ENCODE results near the gene MCC.

The MCC gene

GRCh38 chr5:113271745-113272454 lies 216.4 kb downstream of the MCC start:
- TF ChIP-seq FOXM1 (IDR thresholded peaks at IDR 0.05; ENCODE audit: borderline replicate concordance) (no peak), FOXK2 (IDR thresholded peaks at IDR 0.05) (no peak), TARDBP (IDR thresholded peaks at IDR 0.05) (no peak), HDGF (IDR thresholded peaks at IDR 0.05; ENCODE audit: borderline replicate concordance) (no peak), CTBP1 (IDR thresholded peaks at IDR 0.05; ENCODE audit: borderline replicate concordance) (no peak), LEF1 (IDR thresholded peaks at IDR 0.05; ENCODE audit: borderline replicate concordance) (no peak), NFRKB (IDR thresholded peaks at IDR 0.05) (no peak), ZNF384 (IDR thresholded peaks at IDR 0.05) (no peak), ELF4 (IDR thresholded peaks at IDR 0.05) (no peak), SUZ12 (IDR thresholded peaks at IDR 0.05) (no peak), SP1 (IDR thresholded peaks at IDR 0.05) (no peak), ARNT (IDR thresholded peaks at IDR 0.05) (no peak), FOXA1 (IDR thresholded peaks at IDR 0.05) (no peak), L3MBTL2 (conservative IDR thresholded peaks at IDR 0.05) (no peak), BHLHE40 (IDR thresholded peaks at IDR 0.05; ENCODE audit: borderline replicate concordance) (no peak)
- TF ChIP-seq, protein P1, sequence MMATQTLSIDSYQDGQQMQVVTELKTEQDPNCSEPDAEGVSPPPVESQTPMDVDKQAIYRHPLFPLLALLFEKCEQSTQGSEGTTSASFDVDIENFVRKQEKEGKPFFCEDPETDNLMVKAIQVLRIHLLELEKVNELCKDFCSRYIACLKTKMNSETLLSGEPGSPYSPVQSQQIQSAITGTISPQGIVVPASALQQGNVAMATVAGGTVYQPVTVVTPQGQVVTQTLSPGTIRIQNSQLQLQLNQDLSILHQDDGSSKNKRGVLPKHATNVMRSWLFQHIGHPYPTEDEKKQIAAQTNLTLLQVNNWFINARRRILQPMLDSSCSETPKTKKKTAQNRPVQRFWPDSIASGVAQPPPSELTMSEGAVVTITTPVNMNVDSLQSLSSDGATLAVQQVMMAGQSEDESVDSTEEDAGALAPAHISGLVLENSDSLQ (IDR thresholded peaks at IDR 0.05): no peak
- no peak for DNase-seq (ENCODE audit: extremely low spot score)
- POLR2A ChIA-PET: no interaction called here
- CTCF ChIA-PET: no interaction called here

DNA sequence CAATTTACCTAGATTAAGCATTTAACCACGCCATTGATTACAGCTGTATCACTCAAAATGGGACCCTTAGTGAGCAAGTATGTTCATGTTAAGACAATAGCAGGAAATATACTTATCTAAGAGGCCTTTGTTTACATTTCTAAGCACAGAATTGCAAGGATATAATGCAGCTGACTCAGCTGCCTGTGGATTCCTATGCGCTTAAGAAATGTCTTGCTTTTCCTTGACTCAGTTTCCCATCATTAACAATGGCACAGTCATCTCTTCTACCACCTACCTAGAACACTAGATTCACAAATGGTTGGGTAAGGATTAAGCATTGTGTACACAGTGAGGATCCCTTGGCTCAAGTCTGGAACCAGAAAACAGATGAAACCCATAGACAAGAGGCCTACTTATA lies 217.2 kb downstream of the MCC start:
- CTCF ChIA-PET: no interaction called here
- POLR2A ChIA-PET: no interaction called here
- no peak for TF ChIP-seq FOXK2 (IDR thresholded peaks at IDR 0.05)
- TF ChIP-seq FOXM1 (IDR thresholded peaks at IDR 0.05; ENCODE audit: borderline replicate concordance): no peak
- TF ChIP-seq SUZ12 (IDR thresholded peaks at IDR 0.05): no peak
- TF ChIP-seq, protein P1 (IDR thresholded peaks at IDR 0.05): no peak
- TF ChIP-seq ELF4 (IDR thresholded peaks at IDR 0.05): no peak
- TF ChIP-seq FOXA1 (IDR thresholded peaks at IDR 0.05): no peak
- no peak for DNase-seq (ENCODE audit: extremely low spot score)

GRCh38 chr5:113270086-113270485 lies 218.2 kb downstream of the MCC start:
- DNase-seq (ENCODE audit: extremely low spot score): no peak
- TF ChIP-seq, protein P1 (IDR thresholded peaks at IDR 0.05): no peak
- TF ChIP-seq LEF1 (IDR thresholded peaks at IDR 0.05; ENCODE audit: borderline replicate concordance): no peak
- TF ChIP-seq HDGF (IDR thresholded peaks at IDR 0.05; ENCODE audit: borderline replicate concordance): no peak
- no peak for TF ChIP-seq CTBP1 (IDR thresholded peaks at IDR 0.05; ENCODE audit: borderline replicate concordance)
- TF ChIP-seq ELF4 (IDR thresholded peaks at IDR 0.05): no peak
- no peak for TF ChIP-seq SP1 (IDR thresholded peaks at IDR 0.05)
- ChIA-PET POLR2A (no interaction called here), CTCF (no interaction called here)

DNA sequence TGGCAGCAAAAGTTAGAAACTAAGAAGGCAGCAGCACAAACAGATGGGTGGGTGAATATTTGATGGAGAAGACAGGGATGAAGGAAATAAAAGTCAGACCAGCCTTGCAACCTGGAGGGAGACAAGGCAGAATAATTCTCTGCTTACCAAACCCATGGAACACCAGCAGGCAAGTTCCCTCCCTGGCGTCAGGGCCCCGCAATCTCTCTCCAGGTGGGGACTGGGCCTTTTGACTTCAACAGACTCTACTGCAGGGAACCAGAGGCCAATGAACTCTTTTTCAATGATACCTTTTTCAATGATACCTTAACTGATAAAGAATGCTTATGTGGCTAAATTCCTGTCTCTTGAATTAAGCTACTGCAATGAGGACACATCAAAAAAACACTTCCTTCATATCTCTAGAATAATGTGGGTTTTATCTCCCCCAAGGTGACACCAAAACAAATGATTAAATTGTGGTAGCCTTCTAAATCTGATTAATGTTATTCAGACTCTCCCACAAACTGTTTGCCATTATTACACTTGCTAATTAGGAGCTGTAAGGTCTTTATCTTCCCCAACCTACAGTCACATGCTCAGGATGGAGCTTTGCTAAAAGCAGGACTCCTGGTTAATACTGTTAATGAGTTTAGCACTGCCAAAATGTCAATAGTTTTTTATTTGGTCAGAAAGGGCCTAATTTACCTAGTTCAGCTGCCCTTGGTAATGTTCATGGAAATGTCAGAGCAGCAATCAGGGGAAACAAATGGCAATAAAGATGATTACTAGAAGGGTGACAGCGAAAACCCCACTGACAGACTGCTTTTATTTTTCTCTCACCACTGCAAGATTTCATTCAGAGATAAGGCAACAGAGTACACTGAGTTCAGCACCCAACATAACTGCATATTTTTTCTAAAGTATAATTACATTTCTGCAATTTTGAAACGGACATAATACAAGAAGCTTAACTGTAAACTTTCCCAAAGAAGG lies 218.9 kb downstream of the MCC start:
- TF ChIP-seq, protein P1 (IDR thresholded peaks at IDR 0.05): peak; percentile 30; the same call in 1 of the 2 replicates
- no peak for TF ChIP-seq LEF1 (IDR thresholded peaks at IDR 0.05; ENCODE audit: borderline replicate concordance)
- ChIA-PET CTCF (interaction anchor here (0.7 kb wide), 1 partner anchor 182 kb away, joined by 3 read pairs; no protein-coding TSS in a partner anchor), POLR2A (interaction anchor here (1.6 kb wide), 1 partner anchor 25 kb away, joined by 5 read pairs; no protein-coding TSS in a partner anchor)
- DNase-seq (ENCODE audit: extremely low spot score): no peak

DNA sequence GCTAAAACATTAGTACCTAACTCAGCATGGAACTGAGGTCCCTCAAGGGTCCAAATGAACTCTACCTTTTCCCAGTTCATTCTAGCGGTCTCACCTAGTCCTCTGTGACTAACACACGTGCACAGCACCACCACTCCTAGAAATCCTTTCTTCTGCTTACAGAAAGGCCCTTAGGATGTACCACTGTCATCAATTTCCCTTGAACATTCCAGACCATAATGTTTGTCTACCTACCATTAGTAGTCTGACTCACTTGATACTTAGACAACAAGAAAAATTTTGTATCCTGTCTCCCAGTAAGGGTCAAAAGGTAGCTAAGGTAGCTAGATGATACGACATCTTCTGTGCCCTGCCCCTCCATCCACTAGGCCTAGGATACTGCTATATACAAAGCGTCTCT lies 220.0 kb downstream of the MCC start:
- TF ChIP-seq FOXM1 (IDR thresholded peaks at IDR 0.05; ENCODE audit: borderline replicate concordance) (no peak), SP1 (IDR thresholded peaks at IDR 0.05) (no peak), CTBP1 (IDR thresholded peaks at IDR 0.05; ENCODE audit: borderline replicate concordance) (no peak), HDGF (IDR thresholded peaks at IDR 0.05; ENCODE audit: borderline replicate concordance) (no peak), L3MBTL2 (conservative IDR thresholded peaks at IDR 0.05) (no peak)
- TF ChIP-seq, protein P1 (IDR thresholded peaks at IDR 0.05): no peak
- CTCF ChIA-PET: interaction anchor here (0.7 kb wide), 2 partner anchors 25 to 180 kb away, joined by 3 to 4 read pairs; no protein-coding TSS in a partner anchor
- POLR2A ChIA-PET: interaction anchor here (1.6 kb wide), 1 partner anchor 26 kb away, joined by 5 read pairs; no protein-coding TSS in a partner anchor
- no peak for DNase-seq (ENCODE audit: extremely low spot score)
